ENCODE results near the gene ATP6V0E1. TPM values are rescaled to one million over a fixed set of nuclear protein-coding genes. Genes with fewer than 3 reads are reported as not detected.

Gene ATP6V0E1
- total and polyA plus RNA-seq, 2 donors (not counting 3 experiments of a cell fraction or from before 2014, with no cell fraction given), result 217 to 278 TPM

GRCh38 chr5:173056783-173057061, 73.2 kb downstream of the ATP6V0E1 start:
- ChIA-PET POLR2A (interaction anchor here (1.1 to 1.5 kb wide), 2 partner anchors 40 to 73 kb away, joined by 3 to 4 read pairs; partner anchors contain the start of gene ATP6V0E1), CTCF (interaction anchor here (0.6 to 2.1 kb wide), 13 partner anchors 21 to 350 kb away, joined by 3 to 27 read pairs (median 4); partner anchors contain the start of genes ATP6V0E1 and BNIP1)
- FAIRE-seq (no peak), DNase-seq (ENCODE audit: low read depth, low spot score) (no peak)
- intact Hi-C loops (cut with micrococcal nuclease), result loop anchor here (1.0 to 5.0 kb wide), 11 partner anchors 28 to 861 kb away; partner anchors contain the start of genes BNIP1 and RPL26L1
- Histone ChIP-seq H3K27me3 (ENCODE audit: control insufficient read depth in 2 of 2, insufficient read depth in 2 of 2, low read length in 2 of 2) (no peaks in the 10 kb centered on the region), H3K79me2 (ENCODE audit: control insufficient read depth, insufficient read depth, low read length) (no peaks in the 10 kb centered on the region), H2AFZ (ENCODE audit: low read depth, low read length) (peak overlapping the region; percentile 77), H4K20me1 (replicated peaks; ENCODE audit: control insufficient read depth, extremely low read depth, insufficient read depth, low read length) (no peaks in the 10 kb centered on the region), H3K4me3 (replicated peaks in 1 of 3; ENCODE audit: insufficient read depth in 1 of 3, low read depth in 1 of 3, low read length in 3 of 3) (peak overlapping the region; percentile 83 to 89 (median 86)), H3K27ac (ENCODE audit: insufficient read depth, low read depth, low read length) (peak overlapping the region; percentile 68), H3K9me1 (replicated peaks; ENCODE audit: control insufficient read depth, extremely low read depth, insufficient read depth, low read length) (no peaks in the 10 kb centered on the region), H3K4me2 (ENCODE audit: insufficient read depth, low read length) (peak overlapping the region; percentile 60), H3K9ac (replicated peaks; ENCODE audit: extremely low read depth, insufficient read depth, low read length) (peak overlapping the region; percentile 80), H3K4me1 (ENCODE audit: control insufficient read depth, extremely low read depth, insufficient read depth, low read length) (peaks cover 18% of the 10 kb centered on the region), H3K9me3 (replicated peaks; ENCODE audit: control insufficient read depth, insufficient read depth, low read length) (no peaks in the 10 kb centered on the region), H3K36me3 (ENCODE audit: control insufficient read depth in 2 of 2, extremely low read depth in 1 of 2, insufficient read depth in 2 of 2, low read length in 2 of 2) (no peaks in the 10 kb centered on the region)
- TF ChIP-seq JUN (IDR thresholded peaks at IDR 0.05; ENCODE audit: borderline replicate concordance, insufficient read depth, insufficient read length, low read depth) (no peak), EZH2 (IDR thresholded peaks at IDR 0.05; ENCODE audit: borderline replicate concordance, low read depth, low read length, severe bottlenecking) (no peak), POLR2AphosphoS5 (IDR thresholded peaks at IDR 0.05; ENCODE audit: insufficient read depth, low read depth, low read length) (no peak), MYC (IDR thresholded peaks at IDR 0.05; ENCODE audit: low read depth, low read length) (no peak), MAX (IDR thresholded peaks at IDR 0.05; ENCODE audit: insufficient read depth, insufficient read length) (no peak), GATA2 (IDR thresholded peaks at IDR 0.05; ENCODE audit: insufficient read depth, insufficient read length, low read depth, low read length) (no peak), CTCF (IDR thresholded peaks at IDR 0.05; ENCODE audit: extremely low read depth in 1 of 2, insufficient read depth in 1 of 2, low read depth in 1 of 2, low read length in 2 of 2) (no peak), POLR2A (IDR thresholded peaks at IDR 0.05; ENCODE audit: low read depth, low read length) (no peak), FOS (IDR thresholded peaks at IDR 0.05; ENCODE audit: borderline replicate concordance, insufficient read depth, low read length) (no peak)
- no TSS peak for BruUV-seq (replicated peaks)
- dilution Hi-C loops (cut with MboI; ENCODE audit: extremely low pct_ligation_motif_present, low sequenced_read_pairs), result no loop called here

Measured in endothelial cell of umbilical vein (primary cell).